Lower leg skin (tissue), 3 donors: ENCODE results near the gene SUN2.

ENCODE experiments used
- POLR2A ChIP-seq, 2 donors: fragments of 450-650 bp; IDR thresholded peaks; one replicate each; pipeline ENCODE4 v1.6.1; 2016 to 2017; ENCODE audit warnings: antibody characterized with exemption in 2 of 2, mild to moderate bottlenecking in 1 of 2, moderate library complexity in 1 of 2
- TF ChIP-seq, protein P1 (sequence below), 3 donors: fragments of 450-650 bp; IDR thresholded peaks; one replicate each; pipeline ENCODE4 v1.5.1; 2016; ENCODE audit warnings: antibody characterized with exemption in 3 of 3, mild to moderate bottlenecking in 3 of 3, moderate library complexity in 2 of 3

DNA sequence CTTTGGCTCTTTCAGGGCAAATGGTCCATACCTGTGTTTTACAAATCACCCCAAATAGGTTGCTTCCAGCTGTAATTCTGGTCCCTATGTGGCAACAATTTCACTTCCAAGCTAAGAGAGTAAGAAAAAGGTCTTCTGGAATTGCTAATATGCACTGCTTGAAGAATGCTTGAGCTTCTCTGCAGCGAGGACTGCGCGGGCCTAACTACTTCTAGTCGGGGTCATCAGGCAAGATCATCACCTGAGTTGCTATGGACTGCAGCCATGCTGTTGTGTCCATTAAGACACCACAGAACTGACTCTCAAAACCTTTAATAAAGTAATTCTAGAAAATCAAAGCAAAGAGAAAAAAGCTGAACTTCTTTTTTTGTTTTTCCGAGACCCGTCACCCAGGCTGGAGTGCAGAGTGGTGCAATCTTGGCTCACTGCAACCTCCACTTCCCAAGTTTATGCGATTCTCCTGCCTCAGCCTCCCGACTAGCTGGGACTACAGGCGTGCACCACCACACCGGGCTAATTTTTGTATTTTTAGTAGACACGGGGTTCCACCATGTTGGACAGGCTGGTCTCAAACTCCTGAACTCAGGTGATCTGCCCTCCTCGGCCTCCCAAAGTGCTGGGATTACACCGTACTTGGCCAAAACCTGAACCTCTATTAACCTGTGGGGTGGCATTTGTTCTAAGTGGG lies 57.2 kb downstream of the SUN2 start:
- TF ChIP-seq, protein P1, sequence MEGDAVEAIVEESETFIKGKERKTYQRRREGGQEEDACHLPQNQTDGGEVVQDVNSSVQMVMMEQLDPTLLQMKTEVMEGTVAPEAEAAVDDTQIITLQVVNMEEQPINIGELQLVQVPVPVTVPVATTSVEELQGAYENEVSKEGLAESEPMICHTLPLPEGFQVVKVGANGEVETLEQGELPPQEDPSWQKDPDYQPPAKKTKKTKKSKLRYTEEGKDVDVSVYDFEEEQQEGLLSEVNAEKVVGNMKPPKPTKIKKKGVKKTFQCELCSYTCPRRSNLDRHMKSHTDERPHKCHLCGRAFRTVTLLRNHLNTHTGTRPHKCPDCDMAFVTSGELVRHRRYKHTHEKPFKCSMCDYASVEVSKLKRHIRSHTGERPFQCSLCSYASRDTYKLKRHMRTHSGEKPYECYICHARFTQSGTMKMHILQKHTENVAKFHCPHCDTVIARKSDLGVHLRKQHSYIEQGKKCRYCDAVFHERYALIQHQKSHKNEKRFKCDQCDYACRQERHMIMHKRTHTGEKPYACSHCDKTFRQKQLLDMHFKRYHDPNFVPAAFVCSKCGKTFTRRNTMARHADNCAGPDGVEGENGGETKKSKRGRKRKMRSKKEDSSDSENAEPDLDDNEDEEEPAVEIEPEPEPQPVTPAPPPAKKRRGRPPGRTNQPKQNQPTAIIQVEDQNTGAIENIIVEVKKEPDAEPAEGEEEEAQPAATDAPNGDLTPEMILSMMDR (IDR thresholded peaks at IDR 0.05) = no peak
- TF ChIP-seq POLR2A (IDR thresholded peaks at IDR 0.05) = no peak
